Measurements from ENCODE around the gene USP11.

DNA sequence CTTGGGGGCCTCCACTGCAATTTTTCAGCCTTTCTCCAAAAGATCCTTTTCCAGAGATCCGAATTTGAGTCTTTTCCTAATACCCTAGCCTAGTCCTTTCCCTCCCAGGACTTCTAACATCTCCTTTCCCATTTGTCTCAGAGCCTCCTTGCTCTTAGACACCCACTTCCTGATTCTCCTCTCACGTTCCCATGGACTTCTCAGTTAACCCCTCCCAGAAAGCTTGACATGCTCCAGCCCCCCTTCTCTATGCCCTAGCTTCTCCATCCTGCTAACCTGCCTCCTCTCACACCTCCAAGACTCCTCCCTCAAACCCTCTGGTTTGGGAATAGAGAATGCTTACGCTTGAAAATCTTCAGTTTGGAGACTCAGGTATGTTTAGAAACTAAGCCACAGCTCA, 36.7 kb upstream of the USP11 start:
- TF ChIP-seq ZNF677 (tag by site-specific recombination; IDR thresholded peaks at IDR 0.05) (no peak), CTCF (tag by site-specific recombination; IDR thresholded peaks at IDR 0.05) (no peak), ZNF248 (tag by site-specific recombination; IDR thresholded peaks at IDR 0.05) (no peak), ZNF140 (tag by site-specific recombination; IDR thresholded peaks at IDR 0.05) (no peak), YY1 (tag by site-specific recombination; IDR thresholded peaks at IDR 0.05) (no peak), ZNF548 (tag by site-specific recombination; IDR thresholded peaks at IDR 0.05) (no peak), REST (tag by site-specific recombination; IDR thresholded peaks at IDR 0.05) (no peak), TRIM28 (IDR thresholded peaks at IDR 0.05; ENCODE audit: borderline replicate concordance, low read length) (no peak), ZNF501 (tag by site-specific recombination; IDR thresholded peaks at IDR 0.05) (no peak), ZNF138 (tag by site-specific recombination; IDR thresholded peaks at IDR 0.05; ENCODE audit: borderline replicate concordance) (no peak), ZNF394 (tag by site-specific recombination; IDR thresholded peaks at IDR 0.05; ENCODE audit: borderline replicate concordance) (no peak), ZNF76 (tag by site-specific recombination; IDR thresholded peaks at IDR 0.05; ENCODE audit: borderline replicate concordance, low read depth) (no peak)
- TF ChIP-seq, protein P1, sequence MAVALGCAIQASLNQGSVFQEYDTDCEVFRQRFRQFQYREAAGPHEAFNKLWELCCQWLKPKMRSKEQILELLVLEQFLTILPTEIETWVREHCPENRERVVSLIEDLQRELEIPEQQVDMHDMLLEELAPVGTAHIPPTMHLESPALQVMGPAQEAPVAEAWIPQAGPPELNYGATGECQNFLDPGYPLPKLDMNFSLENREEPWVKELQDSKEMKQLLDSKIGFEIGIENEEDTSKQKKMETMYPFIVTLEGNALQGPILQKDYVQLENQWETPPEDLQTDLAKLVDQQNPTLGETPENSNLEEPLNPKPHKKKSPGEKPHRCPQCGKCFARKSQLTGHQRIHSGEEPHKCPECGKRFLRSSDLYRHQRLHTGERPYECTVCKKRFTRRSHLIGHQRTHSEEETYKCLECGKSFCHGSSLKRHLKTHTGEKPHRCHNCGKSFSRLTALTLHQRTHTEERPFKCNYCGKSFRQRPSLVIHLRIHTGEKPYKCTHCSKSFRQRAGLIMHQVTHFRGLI (tag by site-specific recombination; IDR thresholded peaks at IDR 0.05) = no peak
- TF ChIP-seq, protein P2, sequence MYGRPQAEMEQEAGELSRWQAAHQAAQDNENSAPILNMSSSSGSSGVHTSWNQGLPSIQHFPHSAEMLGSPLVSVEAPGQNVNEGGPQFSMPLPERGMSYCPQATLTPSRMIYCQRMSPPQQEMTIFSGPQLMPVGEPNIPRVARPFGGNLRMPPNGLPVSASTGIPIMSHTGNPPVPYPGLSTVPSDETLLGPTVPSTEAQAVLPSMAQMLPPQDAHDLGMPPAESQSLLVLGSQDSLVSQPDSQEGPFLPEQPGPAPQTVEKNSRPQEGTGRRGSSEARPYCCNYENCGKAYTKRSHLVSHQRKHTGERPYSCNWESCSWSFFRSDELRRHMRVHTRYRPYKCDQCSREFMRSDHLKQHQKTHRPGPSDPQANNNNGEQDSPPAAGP (tag by site-specific recombination; IDR thresholded peaks at IDR 0.05) = no peak
